ENCODE results near the gene HOXA7.

DNA sequence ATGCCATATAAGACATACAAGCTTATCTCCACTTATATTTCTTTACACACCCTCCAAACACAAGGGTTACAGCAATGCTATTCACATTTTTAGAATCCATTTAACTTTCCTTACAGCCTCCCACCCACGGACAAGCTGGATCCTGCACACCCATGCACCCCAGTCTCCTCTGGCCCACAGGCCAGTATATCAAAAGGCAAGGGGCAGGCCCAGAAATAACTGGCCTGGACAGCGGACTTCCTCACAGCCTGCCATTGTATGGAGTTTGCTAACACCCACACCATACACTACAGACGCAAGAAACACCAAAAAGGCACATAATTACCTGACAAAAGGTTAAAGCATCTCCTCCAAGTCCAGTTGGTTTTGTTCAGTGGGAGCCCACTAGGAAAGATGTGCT lies 37.9 kb downstream of the HOXA7 start:
- TF ChIP-seq, protein P1, sequence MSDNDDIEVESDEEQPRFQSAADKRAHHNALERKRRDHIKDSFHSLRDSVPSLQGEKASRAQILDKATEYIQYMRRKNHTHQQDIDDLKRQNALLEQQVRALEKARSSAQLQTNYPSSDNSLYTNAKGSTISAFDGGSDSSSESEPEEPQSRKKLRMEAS (IDR thresholded peaks at IDR 0.05) = no peak
- no peak for TF ChIP-seq SP1 (IDR thresholded peaks at IDR 0.05; ENCODE audit: low read depth, low read length)
- TF ChIP-seq, protein P2, sequence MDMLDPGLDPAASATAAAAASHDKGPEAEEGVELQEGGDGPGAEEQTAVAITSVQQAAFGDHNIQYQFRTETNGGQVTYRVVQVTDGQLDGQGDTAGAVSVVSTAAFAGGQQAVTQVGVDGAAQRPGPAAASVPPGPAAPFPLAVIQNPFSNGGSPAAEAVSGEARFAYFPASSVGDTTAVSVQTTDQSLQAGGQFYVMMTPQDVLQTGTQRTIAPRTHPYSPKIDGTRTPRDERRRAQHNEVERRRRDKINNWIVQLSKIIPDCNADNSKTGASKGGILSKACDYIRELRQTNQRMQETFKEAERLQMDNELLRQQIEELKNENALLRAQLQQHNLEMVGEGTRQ (IDR thresholded peaks at IDR 0.05; ENCODE audit: low read length) = no peak
- no peak for TF ChIP-seq JUND (IDR thresholded peaks at IDR 0.05; ENCODE audit: low read length)

Data from H1 (cell line).